Putamen (tissue), 1 donor: ENCODE data around the gene SAFB2.
A peak's percentile ranks its signal among the peaks of the same experiment; 100 is the strongest.

Source experiments
- DNase-seq: peaks from one replicate; pipeline ENCODE4 v3.0.0-alpha.2; 2016; ENCODE audit warnings: low spot score

SAFB2 gene

DNA sequence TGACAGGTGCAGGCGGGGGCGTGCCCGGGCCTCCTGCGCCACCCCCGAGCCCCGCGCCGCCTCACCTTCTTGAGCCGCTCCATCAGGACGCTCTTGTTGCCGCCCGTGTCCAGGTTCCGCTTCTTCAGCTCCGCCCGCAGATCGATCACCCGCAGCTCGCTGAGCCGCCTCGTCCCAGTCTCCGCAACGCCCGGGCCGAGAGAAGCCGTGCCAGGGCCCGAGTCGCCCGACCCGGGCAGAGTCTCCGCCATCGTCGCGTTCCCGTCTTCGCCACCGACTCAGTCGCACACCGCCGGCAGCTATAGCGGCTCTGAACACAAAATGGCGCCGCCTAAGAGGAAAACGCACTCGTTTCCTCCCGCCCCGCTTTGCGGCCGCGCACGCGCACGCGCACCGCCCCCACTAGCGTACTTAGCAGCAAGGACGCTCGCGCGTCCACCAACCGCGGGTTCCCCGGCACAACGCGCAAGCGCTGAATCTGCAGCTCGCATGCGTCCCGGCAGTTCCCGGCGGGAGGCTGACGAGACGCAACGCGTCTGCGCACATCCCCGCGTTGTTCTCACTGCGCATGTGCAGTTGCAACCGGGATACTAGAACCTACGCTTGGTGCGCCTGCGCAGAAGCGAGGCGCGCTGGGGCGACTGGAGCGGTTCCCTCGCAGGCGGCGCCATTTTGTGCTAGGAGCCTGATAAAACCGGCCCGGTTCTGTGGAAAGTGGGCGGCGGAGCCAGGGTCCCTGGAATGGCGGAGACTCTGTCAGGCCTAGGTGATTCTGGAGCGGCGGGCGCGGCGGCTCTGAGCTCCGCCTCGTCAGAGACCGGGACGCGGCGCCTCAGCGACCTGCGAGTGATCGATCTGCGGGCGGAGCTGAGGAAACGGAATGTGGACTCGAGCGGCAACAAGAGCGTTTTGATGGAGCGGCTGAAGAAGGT, at the start of gene SAFB2, which contains the start of gene SAFB:
Gene SAFB2 (minus strand): TSS at position 312 of the 932 bp plus-strand sequence. CDS start 61 bp downstream, at position 251.
Gene SAFB (plus strand): TSS at position 619 of the 932 bp plus-strand sequence. CDS start 123 bp downstream, at position 742.
- peak; percentile 98 for DNase-seq

DNA sequence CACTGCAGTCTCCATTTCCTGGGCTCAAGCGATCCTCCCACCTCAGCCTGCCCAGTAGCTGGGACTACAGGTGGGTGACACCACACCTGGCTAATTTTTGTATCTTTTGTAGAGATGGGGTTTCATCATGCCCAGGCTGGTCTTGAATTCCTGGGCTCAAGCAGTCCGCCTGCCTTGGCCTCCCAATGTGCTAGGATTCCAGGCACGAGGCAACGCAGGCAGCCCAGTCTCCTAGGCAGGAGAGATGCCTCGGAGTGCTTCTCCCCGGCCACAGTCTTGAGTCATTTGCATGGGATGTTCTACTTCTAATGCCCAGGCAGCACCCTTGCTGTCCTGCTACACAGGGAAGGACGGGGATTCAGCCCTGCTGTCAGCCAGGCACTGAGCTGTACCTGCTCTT, 49.0 kb upstream of the SAFB2 start:
- DNase-seq: no peak

DNA sequence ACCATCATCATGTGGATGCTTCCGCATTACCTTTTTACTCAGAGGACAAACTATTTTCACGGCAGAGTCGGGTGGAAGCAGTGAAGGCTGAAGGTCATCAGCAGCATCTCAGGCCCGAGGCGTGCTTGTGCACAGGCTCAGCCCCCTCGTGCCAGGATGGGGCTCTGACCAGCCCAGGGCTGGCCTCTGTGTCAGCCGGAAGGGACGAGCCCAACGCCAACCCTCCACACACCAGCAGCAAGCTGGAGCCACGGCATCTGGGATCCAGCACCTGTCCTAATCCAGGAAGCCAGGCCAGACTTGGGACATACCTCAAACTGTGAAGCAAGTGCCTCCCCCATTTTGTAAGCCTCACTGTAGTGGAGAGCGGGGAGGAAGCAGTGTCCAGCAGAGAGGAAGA, 46.6 kb upstream of the SAFB2 start:
- DNase-seq: no peak

GRCh38 chr19:5667751-5668271, 45.2 kb upstream of the SAFB2 start:
- DNase-seq: no peak

DNA sequence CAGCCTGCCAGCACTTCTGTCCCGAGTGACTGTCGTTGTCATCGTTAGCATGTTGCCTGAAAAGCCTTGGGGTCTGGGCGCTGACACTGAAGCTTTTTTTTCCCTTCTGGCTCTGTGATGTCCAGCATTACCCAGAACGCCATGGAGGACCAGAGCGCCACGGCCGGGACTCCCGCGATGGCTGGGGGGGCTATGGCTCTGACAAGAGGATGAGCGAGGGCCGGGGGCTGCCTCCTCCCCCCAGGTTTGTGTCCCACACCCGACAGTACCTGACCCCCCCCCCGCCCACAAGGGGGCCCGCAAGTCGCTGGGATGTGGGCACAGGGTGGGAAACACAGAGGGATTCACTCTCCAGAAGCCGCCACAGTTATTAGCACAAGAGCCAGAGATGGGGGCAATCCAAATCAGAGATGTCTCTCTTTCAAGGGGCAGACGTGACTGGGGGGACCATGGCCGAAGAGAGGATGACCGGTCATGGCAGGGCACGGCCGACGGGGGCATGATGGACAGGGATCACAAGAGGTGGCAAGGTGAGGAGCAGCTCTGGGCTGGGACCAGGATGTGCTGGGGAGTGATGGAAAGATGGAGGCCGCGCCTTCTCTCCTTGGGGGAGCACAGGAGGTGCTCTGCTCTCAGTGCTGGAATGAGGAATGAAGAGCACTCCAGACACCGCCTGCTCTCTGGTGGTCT, 44.5 kb upstream of the SAFB2 start:
- no peak for DNase-seq

DNA sequence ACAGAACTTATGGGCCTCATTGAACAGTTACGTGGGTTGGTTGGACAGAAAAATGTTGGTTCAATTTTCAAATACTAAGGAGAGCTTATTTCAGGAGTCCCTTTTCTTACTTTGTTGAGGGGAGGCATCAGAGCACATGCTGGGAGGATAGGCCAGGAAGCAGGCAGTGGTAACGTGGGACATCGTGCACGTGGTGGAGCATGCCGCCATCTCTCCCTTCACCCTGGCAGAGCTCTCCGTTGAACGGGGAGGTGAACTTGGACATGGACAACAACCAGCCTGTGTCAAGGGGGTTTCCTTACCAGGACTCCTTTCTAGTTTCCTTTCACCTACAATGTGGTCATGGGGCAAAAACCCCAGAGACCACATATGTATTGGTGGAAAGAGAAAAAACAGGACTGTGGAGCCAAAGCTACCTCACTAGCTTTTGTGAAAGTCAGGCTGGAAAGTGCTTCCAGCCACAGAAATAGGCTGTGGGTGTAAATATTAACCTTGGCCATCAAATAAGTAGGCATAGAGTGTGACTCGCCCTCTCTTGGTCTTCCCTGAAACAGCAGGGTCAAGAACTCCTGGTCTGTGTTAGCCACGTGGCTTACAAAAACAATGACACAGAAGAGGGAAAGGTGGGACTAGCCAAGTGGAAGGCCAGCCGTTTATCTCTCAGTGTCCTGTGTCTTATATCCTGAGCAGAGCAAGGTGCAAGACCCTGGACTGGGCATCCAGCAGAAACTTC, 43.4 kb upstream of the SAFB2 start:
- no peak for DNase-seq

GRCh38 chr19:5664515-5664914, 41.9 kb upstream of the SAFB2 start:
- no peak for DNase-seq

- no peak for DNase-seq
Observed at GRCh38 chr19:5663904-5664303, 41.3 kb upstream of the SAFB2 start.

GRCh38 chr19:5661483-5661882, 38.9 kb upstream of the SAFB2 start:
- no peak for DNase-seq

- DNase-seq: no peak
Observed at GRCh38 chr19:5655412-5655811, 32.8 kb upstream of the SAFB2 start.

DNA sequence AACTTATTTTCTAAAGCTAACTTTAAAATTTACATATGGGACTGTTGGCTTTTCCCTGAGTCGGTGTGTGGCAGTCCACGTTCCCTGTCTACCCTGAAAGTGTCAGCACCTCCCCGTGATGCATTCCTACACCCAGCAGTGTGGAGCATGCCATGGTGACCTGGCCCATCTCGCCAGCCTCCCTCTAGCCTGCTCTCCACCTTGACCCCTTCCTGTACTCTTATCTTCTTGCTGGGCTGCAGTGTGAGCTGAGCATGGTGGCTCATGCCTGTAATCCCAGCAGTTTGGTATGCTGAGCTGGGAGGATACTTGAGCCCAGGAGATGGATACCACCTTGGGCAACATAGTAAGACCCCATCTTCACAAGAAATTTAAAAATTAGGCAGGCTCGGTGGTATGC, 32.4 kb upstream of the SAFB2 start:
- no peak for DNase-seq

DNA sequence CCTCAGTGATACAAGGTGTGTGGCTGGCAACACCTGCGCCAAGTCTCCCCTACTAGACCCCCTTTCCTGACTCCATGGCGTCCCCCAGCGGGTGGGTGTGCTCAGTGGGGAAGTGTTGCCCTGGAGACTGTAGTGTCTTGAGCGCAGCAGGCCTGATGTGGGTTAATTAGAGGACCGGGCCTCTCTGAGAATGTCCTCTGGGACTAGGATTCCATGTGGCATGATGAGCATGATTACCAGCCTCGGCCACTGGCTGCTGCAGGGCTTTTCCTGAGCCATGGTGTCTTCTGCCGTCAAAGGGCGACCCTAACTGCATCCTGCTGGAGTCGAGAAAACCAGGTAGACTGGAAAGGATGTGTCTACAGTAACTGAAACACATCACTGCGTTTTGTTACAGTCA, 29.7 kb upstream of the SAFB2 start:
- DNase-seq: no peak

DNA sequence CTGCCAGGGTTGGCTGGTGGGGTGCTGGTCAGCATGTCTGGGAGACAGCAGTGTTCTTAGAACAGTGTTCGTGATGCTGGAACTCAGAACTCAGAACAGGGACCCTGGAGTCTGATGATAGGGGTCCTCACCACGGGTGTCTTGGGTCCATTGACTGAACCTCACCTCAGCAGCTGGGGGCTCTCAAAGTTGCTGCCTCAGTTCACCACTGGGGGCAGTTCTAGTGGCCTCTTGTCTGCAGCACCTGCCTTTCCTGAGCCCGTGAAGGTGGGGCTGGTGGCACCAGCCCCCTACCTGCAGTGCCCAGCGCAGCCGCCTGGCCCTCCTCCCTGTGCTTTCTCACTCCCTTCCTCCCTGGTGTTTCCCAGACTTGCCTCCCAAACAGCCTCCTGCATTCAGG, 28.8 kb upstream of the SAFB2 start:
- DNase-seq: no peak

DNA sequence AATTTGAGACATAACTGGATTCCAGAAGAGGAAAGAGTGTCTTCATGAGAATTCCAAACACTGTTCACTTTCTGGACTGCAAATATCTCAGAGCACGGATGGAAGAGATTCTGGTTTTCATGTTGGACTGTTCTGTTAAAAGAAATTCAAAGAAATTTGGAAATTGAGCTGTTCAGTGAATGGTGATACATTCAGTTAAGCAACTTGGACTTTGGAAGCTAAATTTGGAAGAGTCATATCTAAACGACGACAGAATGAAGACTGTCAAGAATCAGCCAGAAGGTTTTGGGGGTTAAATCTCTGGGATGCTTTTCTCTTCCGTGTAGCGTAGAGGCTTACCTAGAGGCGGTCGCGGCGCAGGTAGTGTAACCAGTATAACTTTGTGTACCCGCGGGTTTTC, 25.9 kb upstream of the SAFB2 start:
- DNase-seq: no peak

DNA sequence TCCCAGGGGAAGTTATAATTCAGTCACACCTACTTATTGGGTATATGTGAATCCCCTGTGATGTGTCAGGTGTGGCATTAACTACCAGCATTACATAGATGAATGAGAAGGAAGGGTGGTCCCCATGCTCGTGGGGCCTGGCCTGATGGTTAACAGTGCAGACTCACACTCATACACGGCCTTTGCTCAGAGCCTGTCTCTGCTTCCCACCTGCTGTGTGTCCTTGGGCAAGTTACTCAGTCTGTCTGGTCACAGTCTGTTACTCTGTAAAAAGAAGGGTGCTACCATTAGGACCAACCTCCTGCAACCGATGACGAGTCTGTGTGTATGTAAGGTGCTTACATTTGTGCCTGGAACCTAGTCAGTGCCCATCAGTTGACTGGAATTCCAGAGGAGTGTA, 24.1 kb upstream of the SAFB2 start:
- DNase-seq: no peak

- DNase-seq: no peak
Observed at GRCh38 chr19:5645409-5645808, 22.8 kb upstream of the SAFB2 start.

GRCh38 chr19:5644037-5644436, 21.5 kb upstream of the SAFB2 start:
- no peak for DNase-seq

- DNase-seq: no peak
Observed at GRCh38 chr19:5643060-5643459, 20.5 kb upstream of the SAFB2 start.

- no peak for DNase-seq
Observed at GRCh38 chr19:5642204-5642603, 19.6 kb upstream of the SAFB2 start.

DNA sequence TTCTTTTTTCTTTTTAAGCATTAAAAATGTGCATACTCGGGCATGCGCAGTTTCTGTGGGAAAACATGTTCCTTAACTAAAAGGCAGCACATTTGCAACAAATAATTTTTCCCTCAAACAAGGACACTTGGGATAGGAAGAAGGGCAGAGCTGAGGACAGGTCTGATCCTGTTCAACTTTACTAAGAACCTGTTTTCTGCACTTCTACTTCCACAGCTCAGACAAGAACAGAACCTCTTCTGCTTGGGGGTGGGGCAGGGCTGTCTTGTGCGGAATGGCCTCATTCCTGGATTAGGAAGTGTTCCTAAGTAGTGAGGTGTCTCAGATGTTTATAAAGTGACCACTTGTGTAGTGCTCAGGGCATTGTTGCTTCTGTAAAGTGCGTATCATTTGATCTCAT, 18.6 kb upstream of the SAFB2 start:
- DNase-seq: no peak

GRCh38 chr19:5637971-5638370, 15.4 kb upstream of the SAFB2 start:
- no peak for DNase-seq

GRCh38 chr19:5635427-5635826, 12.9 kb upstream of the SAFB2 start:
- no peak for DNase-seq
